Activated CD4-positive, CD25-positive, alpha-beta regulatory T cell treated with anti-CD3 and anti-CD28 coated beads, Interleukin-2, amount 50 U/mL, for 16 hours (primary cell): ENCODE measurements around the gene TM7SF2.

Source experiments
- DNase-seq: peaks from one replicate; pipeline ENCODE4 v3.0.0-alpha.2; 2020; ENCODE audit warnings: low read depth, low spot score

TM7SF2 gene

DNA sequence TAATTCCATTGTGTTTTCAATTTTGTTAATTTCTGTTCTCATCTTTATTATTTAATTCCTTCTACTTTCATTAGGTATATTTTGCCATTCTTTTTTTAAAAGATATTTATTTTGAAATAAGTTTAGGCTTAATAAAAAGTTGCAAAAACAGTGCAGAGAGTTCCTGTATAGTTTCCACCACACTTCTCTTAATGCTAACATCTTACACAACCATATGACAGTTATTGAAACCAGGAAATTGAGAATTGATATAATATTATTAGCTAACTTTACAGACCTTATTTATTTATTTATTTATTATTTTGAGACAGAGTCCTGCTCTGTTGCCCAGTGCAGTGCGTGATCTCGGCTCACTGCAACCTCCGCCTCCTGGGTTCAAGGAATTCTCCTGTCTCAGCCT, 44.6 kb downstream of the TM7SF2 start:
- no peak for DNase-seq

DNA sequence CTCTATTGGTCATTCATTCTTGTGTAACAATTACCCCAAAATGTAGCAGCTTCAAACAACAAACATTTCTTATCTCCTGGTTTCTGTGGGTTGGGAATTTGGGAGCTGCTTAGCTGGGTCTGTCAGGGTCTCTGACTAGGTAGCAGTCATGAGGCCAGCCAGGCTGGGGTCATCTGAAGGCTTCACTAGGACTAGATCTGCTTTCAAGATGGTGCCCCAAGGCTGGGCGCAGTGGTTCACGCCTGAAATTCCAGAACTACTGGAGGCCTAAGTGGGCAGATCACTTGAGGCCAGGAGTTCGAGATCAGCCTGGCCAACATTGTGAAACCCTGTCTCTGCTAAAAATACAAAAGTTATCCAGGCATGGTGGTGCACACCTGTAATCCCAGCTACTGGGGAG, 45.3 kb downstream of the TM7SF2 start:
- DNase-seq, result no peak

DNA sequence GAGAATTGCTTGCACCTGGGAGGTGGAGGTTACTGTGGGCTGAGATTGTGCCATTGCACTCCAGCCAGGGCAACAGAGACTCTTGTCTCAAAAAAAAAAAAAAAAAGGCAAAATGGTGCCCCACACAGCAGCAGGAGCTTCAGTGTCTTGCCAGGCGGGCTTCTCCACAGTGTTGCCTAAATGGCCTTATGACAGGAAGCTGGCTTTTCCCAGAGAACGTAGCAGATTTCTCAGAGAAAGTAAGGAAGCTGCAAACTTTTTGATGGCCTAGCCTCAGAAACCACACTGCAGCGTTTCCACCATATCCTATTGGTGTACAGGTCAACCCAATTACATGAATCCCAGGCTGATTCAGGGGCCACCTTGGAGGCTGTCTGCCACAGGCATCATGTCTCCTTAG, 45.7 kb downstream of the TM7SF2 start:
- DNase-seq, result no peak

DNA sequence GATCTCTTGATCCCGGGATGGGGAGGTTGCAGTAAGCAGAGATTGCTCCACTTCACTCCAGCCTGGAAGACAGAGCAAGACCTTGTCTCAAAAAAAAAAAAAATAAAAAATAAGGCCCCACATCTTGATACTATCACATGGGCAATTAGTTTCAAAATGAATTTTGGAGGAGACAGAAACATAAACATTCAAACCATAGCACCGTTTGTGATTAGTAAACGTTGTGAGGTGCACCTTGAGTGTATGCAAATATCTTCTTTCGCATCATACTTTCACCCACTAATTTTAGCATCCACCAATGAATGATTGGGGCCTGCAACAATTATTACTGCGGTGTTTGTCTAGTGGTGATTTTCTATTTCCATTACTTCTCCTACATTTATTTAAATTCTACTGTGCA, 47.3 kb downstream of the TM7SF2 start:
- DNase-seq, result no peak

DNA sequence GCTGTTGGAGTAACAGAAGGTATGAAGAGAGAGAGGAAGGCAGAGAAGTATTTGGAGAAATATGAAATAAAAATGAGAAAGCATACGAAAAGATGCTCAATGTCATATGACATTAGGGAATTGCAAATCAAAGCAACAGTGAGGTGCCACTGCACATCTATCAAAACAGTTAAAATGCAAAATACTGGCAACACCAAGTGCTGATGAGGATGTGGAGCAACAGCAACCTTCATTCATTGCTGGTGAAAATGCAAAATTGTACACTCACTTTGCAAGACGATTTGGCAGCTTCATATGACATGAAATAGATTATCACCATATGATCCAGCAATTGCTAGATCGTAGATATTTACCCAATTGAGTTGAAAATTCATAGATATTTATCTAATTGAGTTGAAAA, 49.0 kb downstream of the TM7SF2 start:
- no peak for DNase-seq

DNA sequence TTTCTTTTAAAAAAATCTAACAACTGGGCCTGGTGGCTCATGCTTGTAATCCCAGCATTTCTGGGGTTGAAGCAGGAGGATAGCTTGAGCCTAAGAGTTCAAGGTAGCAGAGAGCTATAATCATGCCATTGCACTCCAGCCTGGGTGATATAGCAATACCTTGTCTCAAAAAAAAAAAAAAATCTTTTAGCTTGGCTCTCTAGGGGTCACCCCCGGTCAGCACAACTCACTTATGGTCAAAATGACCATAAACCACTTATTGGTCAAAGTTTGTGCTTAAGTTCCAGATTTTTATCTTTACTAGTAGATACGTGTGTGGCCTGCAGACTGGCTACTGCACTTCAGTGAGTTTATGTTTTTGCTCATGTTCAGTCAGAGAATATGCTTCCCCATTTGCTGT, 52.0 kb downstream of the TM7SF2 start:
- no peak for DNase-seq
